Measurements from ENCODE around the gene CYLD. TPM values are rescaled to one million over a fixed set of nuclear protein-coding genes. Genes with fewer than 3 reads are reported as not detected.

Gene CYLD
- total RNA-seq, 1 experiment from 2014 or later = 12.5 TPM

DNA sequence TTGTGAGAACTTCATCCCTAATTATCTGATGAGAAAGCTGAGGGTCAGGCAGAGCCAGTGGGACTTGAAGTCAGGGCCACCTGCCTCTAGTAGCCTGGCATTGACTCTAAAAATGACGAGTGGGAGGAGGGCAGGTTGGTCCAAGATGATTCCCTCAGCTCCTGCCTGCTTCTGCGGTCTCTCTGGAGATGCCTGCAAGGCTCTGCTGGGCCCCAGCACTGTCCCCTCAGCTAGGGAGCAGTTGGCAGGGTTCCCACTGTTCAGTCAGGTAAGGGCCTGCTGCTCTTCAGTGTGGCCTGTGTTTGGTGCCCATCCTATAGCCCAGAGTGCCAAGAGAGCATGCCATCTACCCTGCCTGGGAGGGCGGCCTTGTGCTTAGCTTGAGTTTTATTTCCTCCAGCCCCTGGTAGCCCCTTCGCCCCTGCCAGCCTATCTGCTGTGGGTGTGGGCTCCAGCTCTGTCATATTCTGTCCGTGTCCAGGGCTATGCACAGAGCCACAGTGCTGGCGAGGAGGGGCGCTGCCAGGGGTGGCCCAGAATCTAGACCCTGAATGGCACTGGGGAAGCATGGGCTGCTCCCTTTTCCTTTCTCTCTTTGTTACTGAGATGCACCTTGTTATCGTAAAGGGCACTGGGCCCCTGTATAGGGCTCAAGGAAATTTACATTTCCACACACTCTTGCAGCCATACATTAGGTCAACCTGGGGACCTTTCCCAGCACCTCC is 68.5 kb downstream of the CYLD start:
- H3T11ph ChIP-seq (ENCODE audit: low read length) = no peak overlapping the region
- no peak overlapping the region for H4K5ac ChIP-seq (ENCODE audit: insufficient read length, low read depth, low read length)
- H3K79me1 ChIP-seq (ENCODE audit: insufficient read depth, low read depth, low read length, poor library complexity, severe bottlenecking) = no peaks in the 10 kb centered on the region
- no peak for DNase-seq
- no peaks in the 10 kb centered on the region for H3K4me1 ChIP-seq (ENCODE audit: insufficient read depth, low read length)
- H3K4ac ChIP-seq (ENCODE audit: low read depth, low read length) = no peak overlapping the region
- no peak overlapping the region for H2AK5ac ChIP-seq (ENCODE audit: insufficient read length, low read length)
- Mint-ChIP-seq H3K27me3 (ENCODE audit: low read depth) (peaks cover 3% of the 10 kb centered on the region), H3K4me3 (no peak overlapping the region), H3K27ac (no peak overlapping the region), H3K36me3 (ENCODE audit: insufficient read depth in 1 of 3, low read depth in 3 of 3) (no peaks in the 10 kb centered on the region; a peak in 1 of 7 replicates), H3K9me3 (no peaks in the 10 kb centered on the region), H3K4me1 (peaks cover 16 to 21% of the 10 kb centered on the region in 2 experiments)
- no peak overlapping the region for H3K4me2 ChIP-seq (ENCODE audit: insufficient read depth, insufficient read length, low read length)
- H3K9ac ChIP-seq (ENCODE audit: extremely low read depth, insufficient read length, low read length) = no peak overlapping the region
- no peak overlapping the region for H3K23ac ChIP-seq (ENCODE audit: insufficient read length, low read depth, low read length)
- no peaks in the 10 kb centered on the region for H3K9me3 ChIP-seq (ENCODE audit: control insufficient read depth, low read depth, low read length)
- no peak overlapping the region for H3K14ac ChIP-seq (ENCODE audit: insufficient read depth, low read length)
- TF ChIP-seq, protein P1, sequence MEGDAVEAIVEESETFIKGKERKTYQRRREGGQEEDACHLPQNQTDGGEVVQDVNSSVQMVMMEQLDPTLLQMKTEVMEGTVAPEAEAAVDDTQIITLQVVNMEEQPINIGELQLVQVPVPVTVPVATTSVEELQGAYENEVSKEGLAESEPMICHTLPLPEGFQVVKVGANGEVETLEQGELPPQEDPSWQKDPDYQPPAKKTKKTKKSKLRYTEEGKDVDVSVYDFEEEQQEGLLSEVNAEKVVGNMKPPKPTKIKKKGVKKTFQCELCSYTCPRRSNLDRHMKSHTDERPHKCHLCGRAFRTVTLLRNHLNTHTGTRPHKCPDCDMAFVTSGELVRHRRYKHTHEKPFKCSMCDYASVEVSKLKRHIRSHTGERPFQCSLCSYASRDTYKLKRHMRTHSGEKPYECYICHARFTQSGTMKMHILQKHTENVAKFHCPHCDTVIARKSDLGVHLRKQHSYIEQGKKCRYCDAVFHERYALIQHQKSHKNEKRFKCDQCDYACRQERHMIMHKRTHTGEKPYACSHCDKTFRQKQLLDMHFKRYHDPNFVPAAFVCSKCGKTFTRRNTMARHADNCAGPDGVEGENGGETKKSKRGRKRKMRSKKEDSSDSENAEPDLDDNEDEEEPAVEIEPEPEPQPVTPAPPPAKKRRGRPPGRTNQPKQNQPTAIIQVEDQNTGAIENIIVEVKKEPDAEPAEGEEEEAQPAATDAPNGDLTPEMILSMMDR (conservative IDR thresholded peaks at IDR 0.05) = no peak
- H2AFZ ChIP-seq (ENCODE audit: low read length) = no peak overlapping the region
- WGBS (ENCODE audit: extremely low coverage, insufficient read length, low lambda C conversion rate) = no CpG with 5 or more reads among the region's 8 CpGs
- no peak overlapping the region for H3K56ac ChIP-seq (ENCODE audit: insufficient read length, low read depth, low read length)
- H2BK15ac ChIP-seq (ENCODE audit: low read depth, low read length) = no peak overlapping the region
- H4K8ac ChIP-seq (replicated peaks; ENCODE audit: insufficient read length, low read depth, low read length) = no peak overlapping the region
- no peak overlapping the region for H3K18ac ChIP-seq (ENCODE audit: insufficient read length, low read depth, low read length)
- no peak overlapping the region for H2BK20ac ChIP-seq (ENCODE audit: low read depth, low read length, poor library complexity, severe bottlenecking)
- no peak overlapping the region for H4K91ac ChIP-seq (ENCODE audit: insufficient read length, low read depth, low read length)
- H4K20me1 ChIP-seq (ENCODE audit: control insufficient read depth, insufficient read depth, insufficient read length) = no peaks in the 10 kb centered on the region
- H2BK120ac ChIP-seq (ENCODE audit: low read depth, low read length, poor library complexity, severe bottlenecking) = no peak overlapping the region
- H2BK5ac ChIP-seq (ENCODE audit: insufficient read length, low read length) = no peak overlapping the region
- H3K23me2 ChIP-seq (ENCODE audit: insufficient read length, low read depth, low read length, poor library complexity, severe bottlenecking) = no peaks in the 10 kb centered on the region
- no peak overlapping the region for H3K27ac ChIP-seq (ENCODE audit: insufficient read length, low read depth, low read length)
- no peaks in the 10 kb centered on the region for H3K79me2 ChIP-seq (ENCODE audit: insufficient read depth, low read length)
- H3K27me3 ChIP-seq (ENCODE audit: insufficient read depth, low read length) = no peaks in the 10 kb centered on the region
- H2BK12ac ChIP-seq (ENCODE audit: insufficient read length, low read depth, low read length) = no peak overlapping the region

Measured in H9 (cell line).